Gastroesophageal sphincter (tissue), 3 donors: ENCODE results near the gene PSORS1C1.

Source experiments
- POLR2A ChIP-seq, 2 donors: fragments of 450-650 bp; IDR thresholded peaks; one replicate each; pipeline ENCODE4 v1.6.1; 2017; ENCODE audit warnings: antibody characterized with exemption in 2 of 2, mild to moderate bottlenecking in 2 of 2, moderate library complexity in 1 of 2
- TF ChIP-seq, protein P1 (sequence below), 4 experiments: fragments of 200-600 bp in 2 of 4; fragments of 450-650 bp in 2 of 4; sonication (generic) in 1 of 4; IDR thresholded peaks; one replicate each; pipeline ENCODE4 v1.5.1; 2017 to 2019; ENCODE audit warnings: antibody characterized with exemption in 4 of 4, mild to moderate bottlenecking in 2 of 4, moderate library complexity in 2 of 4

DNA sequence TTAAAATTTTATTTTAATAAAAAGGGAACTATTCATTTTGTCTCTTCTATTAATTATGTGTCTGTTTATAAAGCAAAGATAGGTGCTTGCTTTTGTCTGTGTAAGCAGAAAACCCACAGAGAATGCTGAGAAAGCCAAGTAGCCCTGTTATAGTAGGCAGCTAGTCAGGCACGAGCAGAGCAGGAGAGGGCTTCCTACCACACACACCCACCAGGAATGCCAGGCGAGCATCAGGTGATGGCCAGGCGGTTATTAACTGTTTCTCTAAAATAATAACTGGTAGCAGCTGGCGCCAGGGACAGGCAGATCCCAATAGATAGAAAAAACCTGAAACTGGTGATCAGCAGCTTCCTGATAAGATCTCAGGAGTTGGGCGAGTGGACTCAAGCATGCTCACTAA, 17.9 kb upstream of the PSORS1C1 start:
- TF ChIP-seq, protein P1, sequence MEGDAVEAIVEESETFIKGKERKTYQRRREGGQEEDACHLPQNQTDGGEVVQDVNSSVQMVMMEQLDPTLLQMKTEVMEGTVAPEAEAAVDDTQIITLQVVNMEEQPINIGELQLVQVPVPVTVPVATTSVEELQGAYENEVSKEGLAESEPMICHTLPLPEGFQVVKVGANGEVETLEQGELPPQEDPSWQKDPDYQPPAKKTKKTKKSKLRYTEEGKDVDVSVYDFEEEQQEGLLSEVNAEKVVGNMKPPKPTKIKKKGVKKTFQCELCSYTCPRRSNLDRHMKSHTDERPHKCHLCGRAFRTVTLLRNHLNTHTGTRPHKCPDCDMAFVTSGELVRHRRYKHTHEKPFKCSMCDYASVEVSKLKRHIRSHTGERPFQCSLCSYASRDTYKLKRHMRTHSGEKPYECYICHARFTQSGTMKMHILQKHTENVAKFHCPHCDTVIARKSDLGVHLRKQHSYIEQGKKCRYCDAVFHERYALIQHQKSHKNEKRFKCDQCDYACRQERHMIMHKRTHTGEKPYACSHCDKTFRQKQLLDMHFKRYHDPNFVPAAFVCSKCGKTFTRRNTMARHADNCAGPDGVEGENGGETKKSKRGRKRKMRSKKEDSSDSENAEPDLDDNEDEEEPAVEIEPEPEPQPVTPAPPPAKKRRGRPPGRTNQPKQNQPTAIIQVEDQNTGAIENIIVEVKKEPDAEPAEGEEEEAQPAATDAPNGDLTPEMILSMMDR (IDR thresholded peaks at IDR 0.05) = no peak
- no peak for TF ChIP-seq POLR2A (IDR thresholded peaks at IDR 0.05)
